K562 (cell line): ENCODE data around the gene ARID4B. TPM values are rescaled to one million over a fixed set of nuclear protein-coding genes. Genes with fewer than 3 reads are reported as not detected.

Experiments used
- AFF1 ChIP-seq, 2 experiments: fragments of 450-650 bp; IDR thresholded peaks; 2 replicates each; pipeline ENCODE4 v1.6.1; 2018; ENCODE audit warnings: mild to moderate bottlenecking in 2 of 2, low read depth in 1 of 2; ENCODE audit not compliant: partially characterized antibody in 2 of 2
- CBFA2T3 ChIP-seq: fragments of 450-650 bp; IDR thresholded peaks from 2 replicates; pipeline ENCODE4 v1.6.1; 2017
- CBX1 ChIP-seq: sonication (generic); IDR thresholded peaks from 2 replicates; pipeline ENCODE4 v1.6.1; 2016; ENCODE audit warnings: antibody characterized with exemption, low read depth, mild to moderate bottlenecking
- ELF2 ChIP-seq: fragments of 250-450 bp; sonication (Bioruptor Pico); IDR thresholded peaks from 2 replicates; pipeline ENCODE4 v1.5.0; 2021; ENCODE audit warnings: mild to moderate bottlenecking
- EZH2 ChIP-seq: IDR thresholded peaks from 2 replicates; pipeline ENCODE4 v1.6.1; 2012; ENCODE audit warnings: low read depth, mild to moderate bottlenecking, inconsistent platforms, low read length, borderline replicate concordance
- FOXK2 ChIP-seq, 2 experiments: fragments of 450-650 bp; IDR thresholded peaks in 1 of 2; conservative IDR thresholded peaks in 1 of 2; 2 replicates each; pipeline ENCODE4 v1.6.1; 2016; ENCODE audit warnings: low read depth in 2 of 2, mild to moderate bottlenecking in 1 of 2
- IFI16 ChIP-seq: fragments of 250-450 bp; sonication (Bioruptor Pico); IDR thresholded peaks from 2 replicates; pipeline ENCODE4 v2.1.2; 2022; ENCODE audit warnings: mild to moderate bottlenecking, inconsistent platforms
- NFE2L1 ChIP-seq: fragments of 450-650 bp; IDR thresholded peaks from 2 replicates; pipeline ENCODE4 v1.6.1; 2016; ENCODE audit warnings: missing genetic modification characterization, low read depth, mild to moderate bottlenecking, missing compliant biosample characterization, moderate library complexity, borderline replicate concordance
- NFIC ChIP-seq: fragments of 450-650 bp; IDR thresholded peaks from 2 replicates; pipeline ENCODE4 v1.6.1; 2017; ENCODE audit warnings: mild to moderate bottlenecking, inconsistent platforms
- NFIX ChIP-seq: fragments of 250-450 bp; sonication (Bioruptor Pico); IDR thresholded peaks from 2 replicates; pipeline ENCODE4 v1.4.0; 2020; ENCODE audit warnings: low read depth, mild to moderate bottlenecking, moderate library complexity
- PCBP1 ChIP-seq: fragments of 200-400 bp; formaldehyde crosslinking; IDR thresholded peaks from 2 replicates; pipeline ENCODE4 v1.6.1; 2018; ENCODE audit warnings: mild to moderate bottlenecking, low read depth, low read length; ENCODE audit not compliant: poor library complexity, severe bottlenecking
- RBM39 ChIP-seq: fragments of 200-400 bp; formaldehyde crosslinking; optimal IDR thresholded peaks from 2 replicates; pipeline ENCODE3; 2018; ENCODE audit warnings: low read depth, low read length
- SAFB2 ChIP-seq: fragments of 200-400 bp; formaldehyde crosslinking; IDR thresholded peaks from 2 replicates; pipeline ENCODE4 v1.6.1; 2018; ENCODE audit warnings: borderline replicate concordance, low read length, low read depth, moderate library complexity; ENCODE audit not compliant: severe bottlenecking
- SREBF2 ChIP-seq: sonication (generic); formaldehyde crosslinking; IDR thresholded peaks from 2 replicates; pipeline ENCODE4 v1.4.0; 2020; ENCODE audit warnings: mild to moderate bottlenecking, missing genetic modification reagents
- TSHZ1 ChIP-seq: fragments of 250-450 bp; sonication (Bioruptor Pico); IDR thresholded peaks from 2 replicates; pipeline ENCODE4 v1.4.0; 2020; ENCODE audit warnings: mild to moderate bottlenecking, moderate library complexity
- XRCC3 ChIP-seq: fragments of 450-650 bp; IDR thresholded peaks from 2 replicates; pipeline ENCODE4 v1.6.1; 2017; ENCODE audit warnings: mild to moderate bottlenecking, moderate library complexity
- ZBTB43 ChIP-seq: sonication (generic); formaldehyde crosslinking; IDR thresholded peaks from 2 replicates; pipeline ENCODE4 v1.8.0; 2023; ENCODE audit warnings: mild to moderate bottlenecking, missing genetic modification reagents
- ZNF408 ChIP-seq: fragments of 250-450 bp; sonication (Bioruptor Pico); IDR thresholded peaks from 2 replicates; pipeline ENCODE4 v1.4.0; 2020; ENCODE audit warnings: low read depth, mild to moderate bottlenecking, moderate library complexity
- ZNF431 ChIP-seq: sonication (generic); formaldehyde crosslinking; IDR thresholded peaks from 2 replicates; pipeline ENCODE4 v1.8.0; 2022; ENCODE audit warnings: mild to moderate bottlenecking, missing genetic modification reagents
- polyA plus RNA-seq, 8 experiments: library from polyadenylated mRNA; depleted of rRNA in 4 of 8; stranded (reverse) in 5 of 8; unstranded in 3 of 8; fragments of >200 nt; fragmentation: Nextera tagmentation in 2 of 8; fragmentation: Illumina TruSeq in 1 of 8; extraction: Ambion mirVana in 2 of 8; extraction: Trizol in 1 of 8; gene quantifications; 2 replicates each; pipeline versions ENCODE4 v1.2.1 to v1.2.3, GENCODE V29; 2011 to 2014; ENCODE audit warnings: inconsistent platforms in 1 of 8, missing spikeins in 1 of 8
- total RNA-seq, 7 experiments: library from RNA; depleted of rRNA in 6 of 7; stranded (reverse); fragments of >200 nt in 6 of 7; fragmentation: Illumina TruSeq in 2 of 7; extraction: Trizol in 2 of 7; gene quantifications; 2 replicates each; pipeline versions ENCODE4 v1.2.1 to v1.2.3, GENCODE V29; 2011 to 2021; ENCODE audit warnings: low replicate concordance in 1 of 7

The ARID4B gene
- total and polyA plus RNA-seq, 9 of the 15 experiments (the other 6 are each of a cell fraction or from before 2014, with no cell fraction given): 8.4 to 38.9 (median 18.5) TPM

- TF ChIP-seq ZBTB43 (CRISPR knock-in tag) (0 out of 2 replicates have a peak, but pooled peaks have one; percentile 61), AFF1 (IDR thresholded peaks at IDR 0.05; ENCODE audit: low read depth in 1 of 2, partially characterized antibody in 2 of 2) (peak in 1 of 2 experiments; percentile 42), ZNF408 (CRISPR knock-in tag) (no peak), NFIX (CRISPR knock-in tag) (no peak), CBX1 (no peak), ZNF431 (CRISPR knock-in tag) (peak; percentile 44), ELF2 (CRISPR knock-in tag) (no peak), RBM39 (no peak), IFI16 (CRISPR knock-in tag) (no peak), SAFB2 (no peak), EZH2 (no peak), NFE2L1 (tag) (no peak), SREBF2 (CRISPR knock-in tag) (no peak), NFIC (peak; percentile 49), FOXK2 (conservative IDR thresholded peaks at IDR 0.05 in 1 of 2, IDR thresholded peaks at IDR 0.05 in 1 of 2; ENCODE audit: low read depth in 2 of 2) (no peak), PCBP1 (peak; percentile 79), TSHZ1 (no peak), CBFA2T3 (no peak), XRCC3 (no peak)
Measured at GRCh38 chr1:235327559-235328270, at the start of gene ARID4B (continued).
